Stimulated activated CD8-positive, alpha-beta memory T cell treated with anti-CD3 and anti-CD28 coated beads, Interleukin-15, amount 100 ng/mL, for 48 hours (primary cell): ENCODE results near the gene UBE4A.

ENCODE experiments used
- DNase-seq, 2 donors: peaks; one replicate each; pipeline ENCODE4 v3.0.0-alpha.2; 2020; ENCODE audit warnings: low read depth in 2 of 2

The UBE4A gene

GRCh38 chr11:118341815-118342489 is 17.4 kb upstream of the UBE4A start:
- no peak for DNase-seq

- DNase-seq = peak; percentile 52 to 62
Measured at GRCh38 chr11:118342503-118343161, 16.8 kb upstream of the UBE4A start, which contains the start of gene CD3D. Gene CD3D (minus strand): TSS chr11:118342705. CDS start chr11:118342607, 98 bp downstream.

- no peak for DNase-seq
Measured at GRCh38 chr11:118343248-118343647, 16.2 kb upstream of the UBE4A start.

- DNase-seq = peak; percentile 52 to 65
Measured at GRCh38 chr11:118343981-118344515, 15.4 kb upstream of the UBE4A start, which contains the start of gene CD3G. Gene CD3G (plus strand): TSS chr11:118344344. CDS start chr11:118344424, 80 bp downstream.

- no peak for DNase-seq
Measured at GRCh38 chr11:118349475-118349874, 9.9 kb upstream of the UBE4A start.

- DNase-seq = no peak
Measured at GRCh38 chr11:118353084-118353710, 6.2 kb upstream of the UBE4A start.

GRCh38 chr11:118358071-118358470 is 1.3 kb upstream of the UBE4A start:
- DNase-seq = no peak

GRCh38 chr11:118364956-118365615 is 5.7 kb downstream of the UBE4A start:
- no peak for DNase-seq

- DNase-seq = no peak
Measured at GRCh38 chr11:118366287-118366686, 6.9 kb downstream of the UBE4A start.

- DNase-seq = no peak
Measured at GRCh38 chr11:118370774-118371173, 11.4 kb downstream of the UBE4A start.

GRCh38 chr11:118373263-118373662 is 13.9 kb downstream of the UBE4A start:
- DNase-seq = no peak

- no peak for DNase-seq
Measured at GRCh38 chr11:118373871-118374270, 14.5 kb downstream of the UBE4A start.

GRCh38 chr11:118374729-118375128 is 15.3 kb downstream of the UBE4A start:
- DNase-seq = no peak

GRCh38 chr11:118375978-118376377 is 16.6 kb downstream of the UBE4A start:
- no peak for DNase-seq

GRCh38 chr11:118379497-118379896 is 20.1 kb downstream of the UBE4A start:
- no peak for DNase-seq

GRCh38 chr11:118380571-118380970 is 21.2 kb downstream of the UBE4A start:
- DNase-seq = no peak

GRCh38 chr11:118382954-118383353 is 23.6 kb downstream of the UBE4A start:
- DNase-seq = no peak

- DNase-seq = no peak
Measured at GRCh38 chr11:118383657-118384056, 24.3 kb downstream of the UBE4A start.

- DNase-seq = no peak
Measured at GRCh38 chr11:118396097-118396501, 36.7 kb downstream of the UBE4A start.

- no peak for DNase-seq
Measured at GRCh38 chr11:118397448-118397847, 38.0 kb downstream of the UBE4A start.

GRCh38 chr11:118398791-118399559 is 39.6 kb downstream of the UBE4A start:
- DNase-seq = no peak
